PC-9 (cell line): Measurements from ENCODE around the gene KATNBL1.

Source experiments
- CTCF ChIP-seq: fragments of 200-600 bp; sonication (generic); conservative IDR thresholded peaks from 2 replicates; pipeline ENCODE4 v1.6.1; 2017; ENCODE audit warnings: mixed run types, antibody characterized with exemption, mild to moderate bottlenecking, moderate library complexity
- EZH2 ChIP-seq: fragments of 200-600 bp; sonication (generic); IDR thresholded peaks from 2 replicates; pipeline ENCODE4 v1.8.0; 2017; ENCODE audit warnings: antibody characterized with exemption, low read depth

- TF ChIP-seq CTCF (no peak), EZH2 (no peak)
These were observed 36.5 kb upstream of the KATNBL1 start for GRCh38 chr15:34246276-34246976.
